Eye (tissue), 1 donor: ENCODE measurements around the gene HELZ2.

Source experiments
- DNase-seq: peaks from one replicate; pipeline ENCODE4 v3.0.0-alpha.2; 2015

HELZ2 gene

DNA sequence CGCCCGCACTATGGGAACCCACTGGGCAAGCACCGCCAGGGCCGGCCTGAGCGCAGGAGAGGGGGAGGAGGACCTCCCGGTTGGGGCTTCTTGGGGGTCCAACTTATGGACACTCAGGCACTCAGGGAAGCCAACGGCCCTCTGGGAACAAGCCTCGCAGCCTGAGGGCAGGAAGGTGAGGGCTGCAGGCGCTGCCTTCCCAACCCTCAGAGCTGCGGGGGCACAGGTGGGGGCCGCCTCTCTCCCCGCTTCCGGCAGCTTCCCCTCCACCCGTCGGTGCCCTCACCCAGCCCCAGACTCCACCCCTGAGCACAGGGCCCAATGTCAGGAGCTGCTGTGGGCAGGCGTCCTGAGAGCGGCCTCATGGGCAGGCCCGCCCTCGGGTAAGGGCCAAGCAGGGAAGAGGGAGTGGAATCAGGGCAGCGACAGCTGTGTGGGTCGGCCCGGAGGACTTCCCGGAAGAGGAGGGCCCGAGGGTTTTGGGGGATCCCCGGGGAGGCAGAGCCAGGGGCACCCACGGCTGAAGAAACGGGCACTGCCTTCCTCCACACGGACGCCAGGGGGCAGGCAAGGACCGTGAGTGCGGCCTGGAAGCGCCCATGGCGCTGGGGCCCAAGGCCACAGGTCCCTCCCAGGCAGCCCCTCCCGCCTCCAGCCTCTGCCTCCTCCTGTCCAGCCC lies 36.4 kb downstream of the HELZ2 start:
- DNase-seq = peak; percentile 93

DNA sequence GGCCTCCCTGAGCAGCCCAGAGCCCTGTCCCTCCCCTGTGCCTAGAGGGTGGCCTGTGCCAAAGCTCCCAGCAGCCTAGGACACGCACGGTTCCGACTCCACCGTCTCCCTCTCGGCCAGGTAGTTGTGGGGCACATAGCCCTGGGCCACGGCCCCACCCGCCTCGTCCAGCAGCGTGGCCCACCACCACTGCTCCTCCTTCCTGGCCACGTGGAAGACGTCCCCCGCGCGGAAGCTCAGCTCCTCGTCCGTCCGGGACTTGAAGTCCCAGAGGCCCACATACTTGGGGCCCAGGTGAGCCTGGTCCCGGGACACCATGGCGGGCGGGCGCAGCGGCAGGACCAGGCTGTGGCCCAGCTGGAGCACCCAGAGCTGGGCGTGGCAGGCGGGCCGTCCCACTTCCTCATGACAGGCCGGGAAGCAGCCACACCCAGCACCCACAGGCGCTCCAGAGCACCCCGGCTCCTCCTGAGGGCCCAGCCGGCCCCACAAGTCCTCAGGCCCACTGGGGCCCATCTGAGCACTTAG lies 37.0 kb downstream of the HELZ2 start, which contains the start of gene PTK6:
Gene PTK6, minus strand, starts transcription at position 380 of the 528 bp plus-strand sequence. Its CDS starts 62 bp downstream, at position 318.
- DNase-seq = no peak

DNA sequence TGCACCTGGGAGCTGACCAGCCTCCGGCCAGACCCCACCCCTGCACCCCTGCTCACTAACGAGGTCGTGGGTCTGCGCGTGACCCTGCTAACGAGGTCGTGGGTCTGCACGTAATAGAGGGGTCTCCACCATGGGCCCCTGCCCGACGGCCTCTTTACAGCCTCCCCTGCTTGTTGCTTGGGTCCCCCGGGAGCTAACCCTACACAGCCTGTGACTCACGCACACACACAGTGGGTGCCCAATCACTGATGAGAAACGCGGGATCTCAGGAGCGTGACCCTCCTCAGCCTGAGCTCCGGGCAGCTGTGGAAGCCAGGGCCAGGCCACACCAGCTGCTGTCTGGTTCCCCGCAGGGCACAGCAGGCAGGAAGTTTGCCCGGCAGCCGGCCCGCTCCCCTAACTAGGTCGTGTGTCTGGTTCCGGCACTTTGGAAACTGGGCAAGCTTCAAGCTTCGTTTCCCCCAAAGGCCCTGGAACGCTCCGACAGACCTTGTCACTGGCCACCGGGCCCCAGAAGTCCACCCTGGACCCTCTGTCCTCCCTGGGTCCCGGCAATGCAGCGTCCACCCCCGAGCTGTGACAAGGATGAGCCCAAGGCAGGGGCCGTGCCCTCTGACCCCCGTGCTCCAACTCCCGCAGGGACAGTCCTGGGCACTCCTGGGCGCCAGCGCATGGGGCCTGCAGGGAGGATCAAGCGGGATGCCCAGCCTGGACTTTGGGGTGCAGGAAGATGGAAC lies 37.6 kb downstream of the HELZ2 start:
- peak; percentile 58 for DNase-seq

DNA sequence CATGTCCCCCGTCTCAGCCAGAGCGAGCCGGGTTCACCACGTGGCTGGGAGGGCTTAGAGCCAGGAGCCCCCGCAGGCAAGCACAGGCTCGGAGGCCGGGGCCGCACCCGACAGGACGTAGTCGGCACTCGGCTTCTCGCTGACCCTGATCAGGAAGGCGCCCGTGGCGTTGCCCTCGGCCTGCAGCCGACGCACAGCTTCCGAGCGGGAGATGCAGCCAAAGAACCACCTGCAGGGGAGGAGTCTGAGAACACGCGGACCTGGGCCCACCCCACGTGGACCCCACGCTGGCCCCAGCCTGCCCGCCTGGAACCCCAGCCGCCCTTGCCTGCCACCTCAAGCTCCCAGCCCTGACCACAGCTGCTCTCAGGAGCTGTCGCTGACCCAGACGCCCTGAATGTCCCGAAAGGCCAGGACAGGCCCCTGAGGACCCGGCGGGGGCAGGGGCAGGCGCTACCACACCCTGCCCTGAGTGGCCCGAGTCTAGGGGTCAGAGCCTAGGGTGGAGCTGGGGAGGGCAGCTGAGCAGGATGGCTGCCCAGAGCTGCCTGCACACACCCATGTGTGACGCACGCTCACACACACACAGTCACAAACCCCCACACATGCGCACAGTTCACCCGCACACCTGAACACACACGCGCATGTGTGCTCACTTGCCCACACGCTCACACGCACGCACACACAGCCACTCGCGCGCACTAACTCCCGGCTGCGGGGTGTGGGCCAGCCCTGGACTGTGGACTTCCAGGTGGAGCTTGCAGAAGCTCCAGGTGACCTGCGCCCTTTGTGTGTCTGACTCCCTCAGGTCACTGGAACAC lies 39.0 kb downstream of the HELZ2 start:
- no peak for DNase-seq

DNA sequence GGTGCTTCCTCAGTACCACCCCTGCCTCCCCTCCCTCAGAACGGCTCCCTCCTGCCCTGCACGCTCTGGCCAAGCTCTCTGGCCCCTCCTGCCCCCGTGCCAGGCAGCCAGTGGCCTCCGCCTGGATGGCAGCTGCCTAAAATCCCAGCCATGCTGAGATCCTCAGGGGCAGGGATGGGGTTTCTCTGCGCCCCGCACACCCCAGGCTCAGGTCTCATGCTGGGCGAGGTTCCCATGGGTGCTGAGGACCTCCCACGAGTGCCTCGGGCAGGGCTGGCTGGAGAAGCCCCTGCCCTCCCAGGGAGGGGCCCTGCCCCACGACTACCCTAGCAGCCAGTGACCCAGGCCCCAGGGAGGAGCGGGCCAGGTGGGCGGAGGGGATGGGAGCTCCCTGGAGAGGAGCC lies 39.6 kb downstream of the HELZ2 start:
- no peak for DNase-seq

DNA sequence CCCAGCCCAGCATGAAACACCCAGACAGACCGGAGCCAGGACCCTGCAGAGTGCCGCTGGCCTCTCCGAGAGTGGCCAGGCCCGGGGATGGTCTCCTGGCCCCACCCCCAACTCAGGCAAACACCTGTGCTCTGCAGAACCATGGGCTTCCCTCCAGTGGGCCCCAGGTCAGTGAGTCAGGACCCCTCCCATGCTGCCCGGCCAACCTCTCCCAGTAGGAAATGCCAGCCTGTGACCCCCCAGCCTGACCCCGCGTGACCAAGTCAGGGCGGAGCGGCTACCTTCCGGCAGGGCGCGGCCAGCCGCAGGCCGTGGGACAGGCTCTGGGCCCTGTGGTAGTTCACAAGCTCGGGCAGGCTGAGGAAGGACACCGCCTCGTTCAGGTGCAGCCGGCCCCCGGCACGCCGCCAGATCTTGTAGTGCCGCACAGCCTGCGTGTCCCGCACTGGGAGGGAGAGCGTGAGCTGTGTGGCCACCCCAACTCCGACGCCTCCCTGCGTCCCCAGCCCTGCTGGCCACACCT lies 40.1 kb downstream of the HELZ2 start:
- DNase-seq = no peak

DNA sequence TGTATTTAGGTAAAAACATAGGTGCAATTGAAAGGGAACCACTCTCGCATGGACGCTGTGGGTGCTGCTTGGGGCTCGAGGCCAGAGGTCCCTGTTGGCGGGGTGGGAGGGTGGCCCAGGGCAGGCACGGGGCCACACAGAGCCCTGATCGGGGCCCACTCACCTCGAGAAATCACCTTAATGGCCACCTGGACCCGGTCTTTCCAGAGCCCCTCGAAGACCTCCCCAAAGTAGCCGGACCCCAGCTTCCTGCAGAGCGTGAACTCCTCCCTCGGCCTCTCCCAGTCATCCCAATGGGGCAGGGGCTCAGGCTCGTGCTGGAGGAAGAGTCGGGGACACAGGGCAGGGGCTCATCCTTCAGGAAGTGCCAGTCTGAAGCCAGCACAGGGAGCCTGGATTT lies 40.7 kb downstream of the HELZ2 start:
- DNase-seq = no peak

DNA sequence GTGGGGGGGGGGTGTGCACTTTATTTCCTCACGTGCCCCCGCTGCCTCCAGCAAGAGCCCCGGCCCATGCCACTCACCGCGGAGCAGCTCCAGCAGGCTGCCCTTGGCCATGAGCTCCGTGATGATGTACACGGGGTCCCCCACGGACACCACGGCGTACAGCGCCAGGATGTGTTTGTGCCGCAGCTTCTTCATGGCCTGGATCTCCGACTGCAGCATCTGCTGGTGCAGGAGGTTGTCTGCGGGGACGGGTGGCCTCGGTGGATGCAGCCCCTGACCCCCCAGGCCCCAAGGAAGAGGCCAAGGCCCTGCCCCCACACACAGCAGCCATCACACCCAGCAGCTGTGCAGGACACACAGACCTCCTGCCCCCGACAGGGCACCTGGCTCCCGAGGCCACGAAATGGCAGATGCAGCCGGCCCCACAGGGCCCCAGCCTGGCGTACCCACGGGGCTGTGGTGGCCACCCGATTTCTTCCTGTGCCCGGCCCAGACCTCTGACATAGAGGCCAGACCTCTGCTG lies 41.5 kb downstream of the HELZ2 start:
- DNase-seq = no peak

DNA sequence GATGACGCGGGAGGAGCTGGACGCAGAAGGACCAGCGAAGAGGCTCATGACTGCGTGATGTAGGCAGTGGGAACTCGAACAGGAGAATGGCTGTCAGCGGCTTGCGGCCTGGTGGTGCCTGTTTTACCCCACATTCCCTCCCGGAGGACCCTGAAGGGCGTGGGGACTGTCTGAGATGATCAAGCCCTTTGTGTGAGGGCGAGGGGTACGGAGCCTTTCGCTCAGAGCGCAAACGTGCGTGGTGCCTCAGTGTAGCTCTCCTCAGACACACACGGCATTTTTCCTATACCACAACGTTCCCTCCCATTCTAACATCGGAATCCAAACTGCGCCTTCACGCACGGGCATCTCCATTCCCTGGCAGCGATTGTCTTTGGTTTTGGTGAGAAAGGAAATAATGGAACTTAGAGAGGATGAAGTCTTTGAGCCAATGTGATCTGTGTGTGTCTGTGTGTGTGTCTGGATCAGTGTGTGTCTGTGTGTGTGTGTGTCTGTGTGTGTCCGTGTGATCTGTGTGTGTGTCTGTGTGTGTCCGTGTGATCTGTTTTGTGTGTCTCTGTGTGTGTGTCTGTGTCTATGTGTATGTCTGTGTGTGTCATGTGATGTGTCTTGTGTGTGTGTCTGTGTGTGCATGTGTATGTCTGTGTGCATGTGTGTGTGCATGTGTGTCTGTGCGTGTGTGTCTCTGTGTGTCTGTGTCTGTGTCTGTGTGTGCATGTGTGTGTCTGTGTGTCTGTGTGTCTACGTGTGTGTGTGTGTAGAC lies 42.2 kb downstream of the HELZ2 start:
- no peak for DNase-seq

DNA sequence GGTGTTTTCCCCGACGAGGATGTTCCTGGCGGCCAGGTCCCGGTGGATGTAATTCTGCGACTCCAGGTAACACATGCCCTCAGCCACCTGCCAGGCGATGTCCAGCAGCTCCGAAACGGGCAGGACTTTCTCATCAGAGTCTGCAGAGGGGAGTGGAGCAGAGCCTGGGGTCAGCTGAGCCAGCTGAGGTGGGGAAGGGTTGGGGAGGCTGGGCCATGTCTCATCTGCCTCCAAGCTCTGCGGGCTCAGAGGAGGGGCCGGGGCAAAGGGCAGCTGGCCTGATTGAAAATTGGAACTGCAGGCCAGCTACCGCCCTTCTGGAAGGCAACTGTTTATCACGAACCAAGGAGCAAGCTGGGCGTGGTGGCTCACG lies 43.3 kb downstream of the HELZ2 start:
- DNase-seq = no peak

DNA sequence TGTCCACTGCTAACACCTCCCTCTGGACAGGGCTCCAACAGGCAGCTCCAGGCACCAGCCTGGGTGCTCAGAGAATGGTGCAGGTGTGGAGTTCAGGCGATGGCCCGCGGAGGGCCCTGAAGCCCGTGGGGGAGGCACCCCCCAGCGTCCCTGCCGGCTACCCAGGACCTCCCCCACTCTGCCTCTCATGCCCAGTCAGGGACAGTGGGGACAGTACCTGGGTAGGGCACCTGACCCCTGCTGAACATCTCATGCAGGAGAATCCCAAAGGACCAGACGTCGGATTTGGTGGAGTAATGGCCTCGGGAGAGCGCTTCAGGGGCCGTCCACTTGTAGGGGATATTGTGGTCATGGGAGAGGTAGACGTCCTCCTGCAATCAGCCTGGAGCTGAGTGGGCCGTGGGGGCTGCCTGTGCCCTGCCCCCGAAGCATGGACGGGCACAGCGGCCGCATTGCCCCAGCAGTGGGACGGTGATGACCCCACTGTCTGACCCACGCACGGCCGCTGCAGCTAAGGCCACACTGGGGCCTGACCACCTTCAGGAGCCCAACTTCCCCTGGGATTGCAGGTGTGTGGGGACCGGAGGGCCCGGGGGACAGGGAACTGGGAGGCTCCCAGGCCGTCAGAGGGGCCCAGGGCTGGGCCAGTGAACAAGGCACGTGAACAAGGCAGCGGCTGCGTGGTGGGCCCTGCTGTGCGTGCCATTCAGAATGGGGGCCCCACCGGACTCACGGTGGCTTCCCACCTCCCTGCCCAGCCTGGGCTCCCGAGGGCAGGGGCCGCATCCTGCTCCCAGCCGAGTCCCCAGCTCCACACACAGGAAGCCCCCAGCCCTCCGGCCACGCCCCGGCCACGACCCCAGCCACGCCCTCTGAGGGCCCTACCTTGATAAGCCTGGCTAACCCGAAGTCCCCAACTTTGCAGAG lies 43.9 kb downstream of the HELZ2 start:
- DNase-seq = no peak

DNA sequence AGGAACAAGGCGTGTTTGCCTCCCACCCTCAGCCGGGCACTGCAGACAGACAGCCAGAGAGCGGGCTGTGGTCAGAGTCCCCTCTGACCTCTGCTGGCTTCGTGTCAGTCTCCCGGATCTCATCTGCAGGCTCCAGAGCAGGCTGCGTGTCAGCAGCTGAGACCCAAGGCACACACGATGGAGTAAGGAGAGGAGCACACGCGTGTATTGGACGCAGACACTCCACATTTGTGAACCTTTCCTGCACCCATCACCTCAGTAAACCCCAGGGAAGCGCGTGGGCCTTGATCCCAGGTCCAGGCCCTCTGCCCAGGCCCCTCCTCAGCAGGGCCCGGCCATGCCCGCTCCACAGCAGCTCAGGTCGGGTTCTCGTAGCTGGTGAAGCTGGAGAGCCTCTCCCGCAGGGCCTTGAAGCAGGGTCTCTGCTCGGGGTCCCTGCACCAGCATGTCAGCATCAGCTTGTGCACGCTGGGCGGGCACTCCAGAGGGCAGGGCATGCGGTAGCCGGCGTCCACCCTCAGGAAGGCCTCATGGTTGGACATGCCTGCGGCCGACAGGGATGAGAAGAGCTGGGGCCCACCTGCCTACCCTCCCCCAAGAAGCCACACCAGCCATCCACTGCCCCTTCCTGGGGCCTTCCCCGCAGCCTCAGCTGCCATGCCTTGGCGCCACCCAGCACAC lies 44.7 kb downstream of the HELZ2 start:
- no peak for DNase-seq

DNA sequence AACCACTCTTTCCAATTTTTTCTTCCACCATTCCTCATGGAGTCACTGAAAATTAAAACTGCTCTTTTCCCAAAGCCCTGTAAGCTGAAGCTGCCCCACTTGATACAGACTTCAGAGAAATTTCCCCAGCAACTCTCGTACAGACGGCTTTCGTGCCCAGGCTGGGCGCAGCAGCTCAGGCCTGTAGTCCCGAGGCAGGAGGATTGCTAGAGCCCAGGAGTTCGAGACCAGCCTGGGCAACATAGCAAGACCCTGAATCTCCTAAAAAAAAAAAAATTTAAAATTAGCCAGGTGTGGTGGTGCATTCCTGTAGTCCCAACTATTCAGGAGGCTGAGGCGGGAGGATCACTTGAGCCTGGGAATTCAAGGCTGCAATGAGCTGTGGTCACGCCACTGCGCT lies 46.9 kb downstream of the HELZ2 start:
- no peak for DNase-seq

DNA sequence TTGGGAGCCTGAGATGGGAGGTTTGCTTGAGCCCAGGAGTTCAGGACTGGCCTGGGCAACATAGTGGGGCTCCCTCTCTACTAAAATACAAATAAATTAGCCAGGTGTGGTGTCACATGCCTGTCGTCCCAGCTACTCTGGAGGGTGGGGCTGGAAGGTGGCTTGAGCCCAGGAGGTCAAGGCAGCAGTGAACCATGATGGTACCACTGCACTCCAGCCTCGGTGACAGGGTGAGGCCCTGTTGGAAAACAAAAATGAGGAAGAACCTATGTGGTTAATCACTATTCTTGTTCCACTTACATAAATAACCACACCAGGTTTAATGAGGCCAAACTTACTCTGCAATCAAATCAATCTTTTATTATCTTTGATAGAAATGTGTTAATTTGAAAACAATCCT lies 48.1 kb downstream of the HELZ2 start:
- DNase-seq = no peak

DNA sequence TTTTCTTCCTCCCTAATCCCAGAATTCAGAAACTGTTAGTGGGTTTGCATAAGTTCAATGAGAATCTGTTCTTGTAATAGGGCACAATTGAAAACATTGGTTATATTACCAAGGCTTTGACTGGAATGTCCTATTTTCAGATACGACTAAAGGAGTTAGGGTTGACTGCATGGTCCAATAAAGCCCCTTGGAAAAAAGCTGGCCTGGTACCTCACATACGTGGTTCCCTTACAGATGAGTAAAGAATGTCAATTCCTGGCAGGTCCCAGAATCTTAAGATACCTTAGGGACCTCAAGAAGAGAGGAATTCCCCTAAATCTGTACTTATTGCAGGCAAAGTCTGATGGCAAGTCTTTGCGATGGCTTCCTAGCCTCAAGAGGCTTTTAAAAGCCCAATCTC lies 48.9 kb downstream of the HELZ2 start:
- no peak for DNase-seq
